Measurements from ENCODE around the gene FEZF1. TPM values are rescaled to one million over a fixed set of nuclear protein-coding genes. Genes with fewer than 3 reads are reported as not detected.
"Not testable (repeated sequence)": the region's sequence is repeated elsewhere in the genome, so short reads cannot be mapped to it uniquely, and the experiment has no call there.

Gene FEZF1
- total and polyA plus RNA-seq, 3 experiments from 2014 or later: not detected

GRCh38 chr7:122298131-122298530 lies 6.4 kb downstream of the FEZF1 start:
- H3K27ac ChIP-seq (ENCODE audit: low read depth, low read length): no peak overlapping the region
- peaks cover 26 to 48% of the 10 kb centered on the region in 2 donors for H3K27me3 Mint-ChIP-seq

DNA sequence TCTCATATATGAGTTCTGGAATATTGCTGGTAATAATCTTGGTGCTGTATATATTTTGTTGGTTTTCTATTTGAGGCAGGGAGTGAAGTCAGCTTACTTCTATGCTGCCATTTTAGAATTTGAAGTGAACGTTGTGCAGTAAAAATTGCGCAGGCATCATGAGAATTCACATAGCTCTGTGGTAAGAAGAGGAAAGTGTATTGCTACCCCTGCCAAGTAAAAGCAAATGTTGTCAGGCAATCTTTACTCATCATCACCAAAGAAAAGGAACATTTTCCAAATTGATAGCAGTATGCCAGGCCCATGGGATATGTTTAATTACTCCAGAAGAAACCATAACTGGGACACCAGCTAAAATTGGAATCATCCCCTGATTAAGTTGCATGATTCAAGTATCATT lies 13.4 kb downstream of the FEZF1 start:
- no peak for DNase-seq
- POLR2A ChIA-PET: no interaction called here

More at GRCh38 chr7:122298131-122298530, 6.4 kb downstream of the FEZF1 start:
- ChIA-PET POLR2A (no interaction called here), CTCF (no interaction called here)
- Histone ChIP-seq H3K4me1 (ENCODE audit: insufficient read depth, low read length) (no peaks in the 10 kb centered on the region), H3K4me3 (ENCODE audit: low read length) (no peak overlapping the region), H3K9me3 (ENCODE audit: low read length) (no peaks in the 10 kb centered on the region), H3K27me3 (ENCODE audit: insufficient read depth, low read length, poor library complexity, severe bottlenecking) (no peaks in the 10 kb centered on the region), H3K36me3 (ENCODE audit: insufficient read depth, low read length) (no peaks in the 10 kb centered on the region)
- Mint-ChIP-seq H3K36me3 (no peaks in the 10 kb centered on the region), H3K27ac (no peak overlapping the region), H3K9me3 (peaks cover 7 to 24% (median 10%) of the 10 kb centered on the region in 5 donors), H3K4me3 (no peak overlapping the region), H3K4me1 (no peaks in the 10 kb centered on the region)
- DNase-seq: no peak

DNA sequence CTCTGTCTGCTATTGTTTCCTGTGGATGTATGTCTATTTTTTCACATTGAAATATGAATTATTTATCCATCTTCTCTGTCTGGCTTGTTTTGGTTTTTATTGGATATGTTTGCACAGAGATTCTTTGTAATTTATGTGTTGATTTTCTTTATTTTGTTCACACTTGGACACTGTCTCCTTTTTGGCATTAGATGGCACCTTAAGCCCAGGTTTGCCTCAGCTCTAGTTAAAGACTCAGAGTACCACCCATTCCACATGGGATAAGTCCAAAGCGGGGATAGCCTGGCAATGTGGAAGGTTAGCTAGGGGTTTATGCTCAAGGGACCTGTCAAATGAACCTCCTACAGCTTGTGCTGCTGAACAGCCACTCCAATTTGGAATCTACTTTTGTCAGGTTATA lies 14.1 kb downstream of the FEZF1 start:
- no peak overlapping the region for H3K4me3 Mint-ChIP-seq
- H3K27ac ChIP-seq (ENCODE audit: low read depth, low read length): no peak overlapping the region
- DNase-seq: no peak
- no peaks in the 10 kb centered on the region for H3K9me3 ChIP-seq (ENCODE audit: low read length)
- CTCF ChIA-PET: no interaction called here
- POLR2A ChIA-PET: no interaction called here
- H3K36me3 Mint-ChIP-seq: no peaks in the 10 kb centered on the region
- no peaks in the 10 kb centered on the region for H3K4me1 Mint-ChIP-seq
- H3K27me3 Mint-ChIP-seq: peaks cover 0 to 1% of the 10 kb centered on the region in 2 donors
- no peaks in the 10 kb centered on the region for H3K27me3 ChIP-seq (ENCODE audit: insufficient read depth, low read length, poor library complexity, severe bottlenecking)
- H3K4me1 ChIP-seq (ENCODE audit: insufficient read depth, low read length): no peaks in the 10 kb centered on the region
- peaks cover 2 to 12% (median 8%) of the 10 kb centered on the region in 5 donors for H3K9me3 Mint-ChIP-seq
- H3K4me3 ChIP-seq (ENCODE audit: low read length): no peak overlapping the region
- no peak overlapping the region for H3K27ac Mint-ChIP-seq
- no peaks in the 10 kb centered on the region for H3K36me3 ChIP-seq (ENCODE audit: insufficient read depth, low read length)

More for the DNA sequence above, 13.4 kb downstream of the FEZF1 start:
- Histone ChIP-seq H3K27ac (ENCODE audit: low read depth, low read length) (no peak overlapping the region), H3K4me3 (ENCODE audit: low read length) (no peak overlapping the region), H3K36me3 (ENCODE audit: insufficient read depth, low read length) (no peaks in the 10 kb centered on the region), H3K9me3 (ENCODE audit: low read length) (no peaks in the 10 kb centered on the region), H3K4me1 (ENCODE audit: insufficient read depth, low read length) (no peaks in the 10 kb centered on the region), H3K27me3 (ENCODE audit: insufficient read depth, low read length, poor library complexity, severe bottlenecking) (no peaks in the 10 kb centered on the region)
- H3K27me3 Mint-ChIP-seq: peaks cover 0 to 1% of the 10 kb centered on the region in 2 donors
- CTCF ChIA-PET: no interaction called here
- H3K36me3 Mint-ChIP-seq: no peaks in the 10 kb centered on the region
- no peak overlapping the region for H3K4me3 Mint-ChIP-seq
- H3K4me1 Mint-ChIP-seq: no peaks in the 10 kb centered on the region
- no peak overlapping the region for H3K27ac Mint-ChIP-seq
- H3K9me3 Mint-ChIP-seq: peaks cover 2 to 12% (median 8%) of the 10 kb centered on the region in 5 donors

DNA sequence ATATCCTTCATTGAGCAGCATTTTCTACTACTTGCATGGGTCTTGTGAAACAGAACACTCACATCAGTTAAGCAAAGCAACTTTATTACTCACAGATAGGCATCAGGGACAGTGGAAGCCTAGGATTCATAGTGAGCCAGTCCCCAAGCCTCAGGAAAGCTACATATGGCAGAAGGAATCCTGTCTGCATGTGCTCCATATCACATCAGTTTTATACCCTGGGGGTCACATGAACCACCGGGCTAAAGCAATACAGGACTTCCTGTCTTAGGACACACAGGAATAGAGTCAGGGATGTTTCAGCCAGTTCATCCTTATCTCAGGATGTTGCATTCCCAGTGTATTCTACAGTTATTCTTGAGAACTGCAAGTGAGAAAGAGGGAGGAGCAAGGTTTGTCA lies 15.1 kb downstream of the FEZF1 start:
- H3K9me3 Mint-ChIP-seq: peaks cover 3 to 12% (median 8%) of the 10 kb centered on the region in 5 donors
- Histone ChIP-seq H3K36me3 (ENCODE audit: insufficient read depth, low read length) (no peaks in the 10 kb centered on the region), H3K4me3 (ENCODE audit: low read length) (no peak overlapping the region), H3K9me3 (ENCODE audit: low read length) (no peaks in the 10 kb centered on the region), H3K27ac (ENCODE audit: low read depth, low read length) (no peak overlapping the region), H3K27me3 (ENCODE audit: insufficient read depth, low read length, poor library complexity, severe bottlenecking) (no peaks in the 10 kb centered on the region), H3K4me1 (ENCODE audit: insufficient read depth, low read length) (no peaks in the 10 kb centered on the region)
- DNase-seq: no peak
- no peaks in the 10 kb centered on the region for H3K4me1 Mint-ChIP-seq
- no peaks in the 10 kb centered on the region for H3K36me3 Mint-ChIP-seq
- CTCF ChIA-PET: no interaction called here
- no peak overlapping the region for H3K4me3 Mint-ChIP-seq
- H3K27ac Mint-ChIP-seq: no peak overlapping the region
- H3K27me3 Mint-ChIP-seq: peaks cover 0 to 1% of the 10 kb centered on the region in 2 donors
- POLR2A ChIA-PET: no interaction called here

- H3K27me3 Mint-ChIP-seq; H3K4me1 ChIP-seq (ENCODE audit: insufficient read depth, low read length); H3K27ac ChIP-seq (ENCODE audit: low read depth, low read length); DNase-seq; H3K36me3 Mint-ChIP-seq; CTCF ChIA-PET; H3K4me1 Mint-ChIP-seq; H3K4me3 ChIP-seq (ENCODE audit: low read length); H3K27me3 ChIP-seq (ENCODE audit: insufficient read depth, low read length, poor library complexity, severe bottlenecking); H3K36me3 ChIP-seq (ENCODE audit: insufficient read depth, low read length); H3K9me3 ChIP-seq (ENCODE audit: low read length); H3K4me3 Mint-ChIP-seq; POLR2A ChIA-PET; H3K27ac Mint-ChIP-seq: not testable (repeated sequence)
- peaks cover 4 to 12% (median 5%) of the 10 kb centered on the region in 5 donors for H3K9me3 Mint-ChIP-seq
These were observed 19.9 kb downstream of the FEZF1 start for GRCh38 chr7:122284608-122285007.

- H3K27me3 Mint-ChIP-seq: no peaks in the 10 kb centered on the region
- no peak overlapping the region for H3K4me3 Mint-ChIP-seq
- Histone ChIP-seq H3K27me3 (ENCODE audit: insufficient read depth, low read length, poor library complexity, severe bottlenecking) (no peaks in the 10 kb centered on the region), H3K4me3 (ENCODE audit: low read length) (no peak overlapping the region), H3K4me1 (ENCODE audit: insufficient read depth, low read length) (no peaks in the 10 kb centered on the region), H3K9me3 (ENCODE audit: low read length) (no peaks in the 10 kb centered on the region), H3K36me3 (ENCODE audit: insufficient read depth, low read length) (no peaks in the 10 kb centered on the region), H3K27ac (ENCODE audit: low read depth, low read length) (no peak overlapping the region)
- DNase-seq: no peak
- peaks cover 0 to 8% (median 2%) of the 10 kb centered on the region in 5 donors for H3K9me3 Mint-ChIP-seq
- ChIA-PET POLR2A (no interaction called here), CTCF (no interaction called here)
- H3K4me1 Mint-ChIP-seq: no peaks in the 10 kb centered on the region
- no peak overlapping the region for H3K27ac Mint-ChIP-seq
- H3K36me3 Mint-ChIP-seq: no peaks in the 10 kb centered on the region
These were observed 31.4 kb downstream of the FEZF1 start for GRCh38 chr7:122273117-122273516.

DNA sequence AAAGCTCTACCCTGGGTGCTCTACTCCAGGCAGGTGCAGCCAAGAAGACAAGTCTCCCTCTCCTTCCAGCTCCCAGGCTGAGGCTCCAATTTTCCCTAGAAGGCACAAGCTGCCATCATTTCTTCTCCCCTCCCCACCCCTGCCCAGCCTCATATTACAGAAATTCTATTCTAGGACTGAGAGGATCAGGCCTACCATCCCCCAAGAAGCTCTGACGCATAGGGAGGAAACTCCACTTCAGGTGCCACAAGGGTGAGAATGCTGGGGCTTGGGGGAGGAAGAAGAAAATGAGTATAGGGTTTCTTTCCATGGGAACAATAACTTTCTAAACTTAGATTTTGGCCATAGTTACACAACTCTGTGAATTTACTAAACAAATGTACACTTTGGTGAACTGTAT lies 35.3 kb downstream of the FEZF1 start:
- Mint-ChIP-seq H3K27me3 (no peaks in the 10 kb centered on the region), H3K4me3 (no peak overlapping the region), H3K9me3 (peaks cover 0 to 5% (median 3%) of the 10 kb centered on the region in 5 donors), H3K36me3 (no peaks in the 10 kb centered on the region), H3K27ac (no peak overlapping the region), H3K4me1 (no peaks in the 10 kb centered on the region)
- H3K27ac ChIP-seq (ENCODE audit: low read depth, low read length): no peak overlapping the region
- H3K4me1 ChIP-seq (ENCODE audit: insufficient read depth, low read length): no peaks in the 10 kb centered on the region
- no peaks in the 10 kb centered on the region for H3K27me3 ChIP-seq (ENCODE audit: insufficient read depth, low read length, poor library complexity, severe bottlenecking)
- CTCF ChIA-PET: no interaction called here
- H3K4me3 ChIP-seq (ENCODE audit: low read length): no peak overlapping the region
- no peaks in the 10 kb centered on the region for H3K36me3 ChIP-seq (ENCODE audit: insufficient read depth, low read length)
- H3K9me3 ChIP-seq (ENCODE audit: low read length): no peaks in the 10 kb centered on the region
- DNase-seq: no peak
- POLR2A ChIA-PET: no interaction called here

DNA sequence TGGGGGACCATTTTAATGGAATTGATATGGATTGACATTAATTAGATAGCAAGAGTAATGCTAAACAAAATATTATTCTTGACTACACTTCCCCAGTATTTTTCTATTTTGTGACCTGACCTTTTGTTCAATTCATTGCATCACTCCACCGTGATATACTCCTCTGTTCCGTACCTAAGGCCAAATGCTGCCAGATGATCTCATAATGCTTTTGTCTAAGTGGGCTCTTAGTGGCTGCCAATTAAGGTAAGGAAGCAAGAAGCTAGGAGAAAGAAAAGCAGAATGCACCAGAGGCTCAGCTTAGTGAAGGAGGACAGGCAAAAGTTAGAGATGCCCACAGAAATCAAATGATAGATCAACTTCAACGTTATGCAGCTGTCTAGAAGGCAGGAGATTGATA lies 36.4 kb downstream of the FEZF1 start:
- DNase-seq: no peak
- peaks cover 0 to 5% (median 4%) of the 10 kb centered on the region in 5 donors for H3K9me3 Mint-ChIP-seq

DNA sequence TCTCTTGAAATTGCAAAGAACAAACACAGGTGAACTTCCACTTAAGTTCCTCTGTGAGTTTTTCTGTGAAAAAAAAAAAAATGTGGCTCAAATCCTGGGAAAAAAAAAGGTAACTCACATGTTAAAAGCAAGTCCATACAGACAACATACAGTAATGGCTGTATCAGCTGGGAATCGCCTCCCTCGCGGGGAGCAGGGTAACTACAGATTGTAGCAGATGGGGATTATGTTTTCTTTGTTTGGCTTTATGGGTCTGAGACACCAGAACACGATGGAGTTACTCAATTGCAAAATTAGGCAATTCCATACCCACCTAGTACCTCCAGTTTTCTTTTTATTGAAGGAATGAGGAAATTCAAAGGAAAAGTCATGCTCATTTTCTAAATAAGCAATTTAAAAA lies 42.3 kb downstream of the FEZF1 start:
- H3K27me3 Mint-ChIP-seq: peaks cover 0 to 2% of the 10 kb centered on the region in 2 donors
- POLR2A ChIA-PET: no interaction called here
- no peaks in the 10 kb centered on the region for H3K4me1 Mint-ChIP-seq

More for the DNA sequence above, 36.4 kb downstream of the FEZF1 start:
- Mint-ChIP-seq H3K27ac (no peak overlapping the region), H3K27me3 (no peaks in the 10 kb centered on the region), H3K36me3 (no peaks in the 10 kb centered on the region), H3K4me3 (no peak overlapping the region), H3K4me1 (no peaks in the 10 kb centered on the region)
- no peaks in the 10 kb centered on the region for H3K36me3 ChIP-seq (ENCODE audit: insufficient read depth, low read length)
- no peaks in the 10 kb centered on the region for H3K4me1 ChIP-seq (ENCODE audit: insufficient read depth, low read length)
- CTCF ChIA-PET: no interaction called here
- H3K27me3 ChIP-seq (ENCODE audit: insufficient read depth, low read length, poor library complexity, severe bottlenecking): no peaks in the 10 kb centered on the region
- H3K9me3 ChIP-seq (ENCODE audit: low read length): no peaks in the 10 kb centered on the region
- POLR2A ChIA-PET: no interaction called here
- H3K27ac ChIP-seq (ENCODE audit: low read depth, low read length): no peak overlapping the region
- H3K4me3 ChIP-seq (ENCODE audit: low read length): no peak overlapping the region

More for the DNA sequence above, 42.3 kb downstream of the FEZF1 start:
- Histone ChIP-seq H3K27ac (ENCODE audit: low read depth, low read length) (no peak overlapping the region), H3K4me3 (ENCODE audit: low read length) (no peak overlapping the region), H3K27me3 (ENCODE audit: insufficient read depth, low read length, poor library complexity, severe bottlenecking) (no peaks in the 10 kb centered on the region), H3K4me1 (ENCODE audit: insufficient read depth, low read length) (no peaks in the 10 kb centered on the region), H3K36me3 (ENCODE audit: insufficient read depth, low read length) (no peaks in the 10 kb centered on the region), H3K9me3 (ENCODE audit: low read length) (no peaks in the 10 kb centered on the region)
- Mint-ChIP-seq H3K27ac (no peak overlapping the region), H3K9me3 (peaks cover 2 to 5% (median 4%) of the 10 kb centered on the region in 5 donors), H3K4me3 (no peak overlapping the region), H3K36me3 (no peaks in the 10 kb centered on the region)
- no peak for DNase-seq
- CTCF ChIA-PET: no interaction called here
